Activated CD4-positive, alpha-beta T cell treated with anti-CD3 and anti-CD28 coated beads, Interleukin-2, amount 50 U/mL, for 48 hours (primary cell): ENCODE results near the gene MBD2.

Experiments used
- DNase-seq, 2 experiments: peaks; one replicate each; pipeline ENCODE4 v3.0.0-alpha.2; 2020

The MBD2 gene

GRCh38 chr18:54192900-54193299 is 31.6 kb downstream of the MBD2 start:
- no peak for DNase-seq

DNA sequence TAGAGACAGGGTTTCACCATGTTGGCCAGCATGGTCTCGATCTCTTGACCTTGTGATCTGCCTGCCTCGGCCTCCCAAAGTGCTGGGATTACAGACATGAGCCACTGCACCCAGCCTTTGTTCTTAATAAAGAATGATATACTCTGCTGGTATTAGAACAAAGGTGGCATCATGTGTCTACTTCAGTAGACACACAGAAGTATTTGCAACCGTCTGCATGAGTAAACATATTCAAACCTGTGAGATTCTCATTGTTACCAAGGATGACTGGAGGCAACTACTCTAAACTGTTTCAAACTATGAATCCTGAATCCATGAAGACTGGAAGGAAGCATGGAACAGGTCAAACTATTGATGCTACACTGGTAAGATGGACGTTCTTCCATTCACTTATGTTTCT is 32.1 kb downstream of the MBD2 start:
- no peak for DNase-seq

DNA sequence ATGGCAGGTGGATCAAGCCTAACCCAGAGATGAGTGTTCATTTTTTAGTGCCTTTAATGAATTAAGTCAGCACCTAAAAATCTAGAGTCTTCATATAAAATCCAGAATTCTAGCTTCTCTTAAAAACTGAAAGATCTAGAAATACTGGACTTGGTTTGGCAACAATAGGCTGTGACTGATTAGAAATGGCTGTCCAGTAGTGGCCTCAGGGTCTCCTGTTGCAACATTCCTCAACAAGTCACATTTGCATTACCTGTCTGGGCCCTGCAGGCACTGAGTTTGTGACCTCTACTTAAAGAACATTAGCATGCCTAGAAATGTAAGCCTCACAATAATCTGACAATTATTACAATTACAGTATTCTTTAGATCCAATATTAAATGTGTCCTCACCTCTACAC is 33.1 kb downstream of the MBD2 start:
- no peak for DNase-seq

DNA sequence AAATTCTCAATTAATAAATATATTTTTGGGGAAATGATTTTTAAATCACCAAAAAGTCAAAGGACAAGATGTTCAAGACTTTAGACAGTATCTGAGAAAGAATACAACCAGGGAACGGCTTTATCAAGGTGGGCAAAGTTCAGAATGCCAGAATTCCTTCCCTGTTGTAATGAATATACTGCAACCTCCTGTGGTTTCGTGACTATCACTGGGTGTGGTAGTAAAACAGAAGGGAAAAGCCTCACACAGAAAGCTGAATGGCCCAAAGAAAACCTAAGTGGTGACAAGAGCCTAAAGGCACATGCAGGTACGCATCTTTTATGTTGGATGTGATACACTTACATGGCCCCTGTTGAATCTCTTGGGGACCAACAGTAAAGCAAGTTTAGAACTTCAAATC is 37.1 kb downstream of the MBD2 start:
- DNase-seq: no peak

DNA sequence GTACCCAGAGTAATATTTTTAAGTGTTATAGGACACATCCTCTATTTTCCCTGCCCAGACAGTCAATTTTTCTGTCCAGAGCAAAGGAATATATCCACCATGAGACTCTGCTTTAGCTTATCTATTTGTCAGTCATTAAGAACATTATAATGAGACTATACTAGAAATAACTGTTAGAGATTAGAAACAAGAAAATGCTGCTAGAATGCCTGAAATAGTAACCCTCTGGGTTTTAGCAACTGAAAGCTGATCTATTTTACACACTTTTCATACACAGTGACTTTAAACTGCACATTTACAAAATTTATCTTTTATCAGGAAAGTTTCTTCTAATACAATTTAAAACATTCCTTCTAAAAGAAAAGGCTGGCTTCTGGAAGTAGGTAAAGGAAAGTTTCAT is 39.6 kb downstream of the MBD2 start:
- no peak for DNase-seq

DNA sequence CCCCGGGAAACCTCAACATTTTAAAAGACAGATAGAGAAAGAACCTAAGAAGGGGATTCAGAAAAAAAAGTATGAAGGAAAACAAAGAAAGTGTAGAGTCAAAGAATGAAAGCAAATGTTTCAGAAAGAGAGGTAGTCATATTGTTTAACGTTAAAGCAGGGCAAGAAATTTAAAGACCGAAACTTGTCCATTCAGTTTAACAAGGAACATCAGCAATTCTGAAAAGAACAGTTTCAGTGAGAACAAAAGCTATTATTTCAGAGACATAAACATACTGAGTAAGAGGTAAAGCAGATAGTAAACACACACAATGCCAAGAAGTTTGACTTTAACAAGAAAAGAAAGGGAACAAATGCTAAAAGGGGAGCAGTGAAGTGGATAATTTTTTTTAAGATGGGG is 41.1 kb downstream of the MBD2 start:
- no peak for DNase-seq

- DNase-seq: no peak
Observed at GRCh38 chr18:54181856-54182602, 42.4 kb downstream of the MBD2 start.

- peak in 1 of 2 experiments; percentile 28 for DNase-seq
Observed at GRCh38 chr18:54173980-54174630, 50.4 kb downstream of the MBD2 start.

DNA sequence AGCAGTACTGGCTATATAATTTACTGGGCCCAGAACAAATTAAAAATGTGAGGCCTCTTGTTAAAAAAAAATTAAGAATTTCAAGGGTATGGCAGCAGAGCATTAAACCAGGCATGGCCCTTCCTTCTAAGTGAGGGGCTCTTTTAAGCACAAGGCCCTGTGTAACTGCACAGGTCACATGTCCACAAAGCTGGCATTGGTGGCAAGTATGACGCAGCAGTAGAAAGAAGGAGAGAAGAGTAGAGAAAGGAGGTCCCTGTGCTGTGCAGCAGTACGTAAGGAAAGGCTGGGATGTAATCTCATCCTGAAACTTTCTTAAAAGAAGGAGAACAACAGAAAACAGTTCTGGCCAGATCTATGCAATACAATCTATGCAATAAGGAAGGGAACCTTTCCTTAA is 51.2 kb downstream of the MBD2 start:
- no peak for DNase-seq

DNA sequence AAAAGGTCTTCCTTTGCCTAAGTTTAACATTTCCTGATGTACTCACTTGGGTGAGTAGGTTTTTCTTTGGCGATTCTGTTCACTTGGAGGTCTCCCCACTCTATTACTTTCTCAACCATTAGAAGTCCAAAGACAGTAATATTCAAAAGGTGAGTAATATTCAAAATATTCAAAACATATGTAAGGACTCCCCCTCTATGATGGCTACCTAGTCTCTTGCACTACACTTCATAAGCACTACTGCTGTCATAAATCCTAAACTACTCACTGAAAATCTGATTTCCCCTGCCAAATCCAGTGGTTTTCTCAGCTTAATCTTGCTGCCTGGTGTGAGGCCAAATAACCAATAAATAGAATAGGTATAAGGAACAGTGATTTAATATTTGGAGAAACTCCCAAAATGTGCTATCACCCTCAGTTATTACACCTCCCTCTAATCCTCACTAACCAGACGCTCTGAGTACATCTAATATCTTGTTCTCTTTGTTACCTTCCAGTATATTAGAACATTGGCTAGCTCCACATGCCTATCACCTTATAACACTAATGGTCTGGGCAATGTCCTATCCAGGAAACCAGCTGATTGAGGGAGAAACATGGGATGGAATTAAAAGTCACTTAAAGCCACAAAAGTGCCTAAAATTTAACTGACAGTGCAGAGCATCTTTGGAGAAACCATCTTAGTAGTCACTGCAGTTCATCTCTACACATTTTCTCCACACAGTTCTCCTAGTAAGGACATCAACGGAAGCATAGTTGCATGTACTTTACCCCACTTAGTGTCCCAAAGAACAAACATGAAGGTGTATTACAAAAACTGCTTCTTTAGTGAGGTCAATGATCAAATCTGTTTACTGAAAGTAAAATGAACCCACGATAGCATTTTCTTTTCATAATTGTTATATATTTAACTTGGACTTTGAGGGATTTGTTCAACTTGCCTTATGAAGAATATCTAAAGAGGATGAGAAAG is 54.8 kb downstream of the MBD2 start:
- DNase-seq: no peak

GRCh38 chr18:54165450-54165849 is 59.0 kb downstream of the MBD2 start:
- DNase-seq: no peak

GRCh38 chr18:54163453-54163852 is 61.0 kb downstream of the MBD2 start:
- no peak for DNase-seq

DNA sequence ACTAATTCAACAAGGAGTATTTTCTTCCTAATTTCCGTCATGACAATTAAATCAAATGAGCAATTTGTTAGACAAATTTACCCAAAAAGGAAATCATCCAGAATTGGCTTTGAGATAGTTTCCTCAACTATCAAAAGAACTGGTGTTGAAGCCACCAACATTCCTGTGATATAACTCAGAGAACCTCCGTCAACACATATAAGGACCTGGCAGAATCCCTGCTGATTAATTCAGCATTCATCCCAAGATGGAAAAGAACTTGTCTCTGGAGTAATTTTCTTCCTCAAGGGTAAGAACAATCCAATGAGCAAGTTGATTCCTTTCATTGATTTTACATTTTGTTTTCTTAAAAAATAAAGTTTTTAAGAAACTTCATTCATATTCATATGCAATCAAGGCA is 62.0 kb downstream of the MBD2 start:
- no peak for DNase-seq

DNA sequence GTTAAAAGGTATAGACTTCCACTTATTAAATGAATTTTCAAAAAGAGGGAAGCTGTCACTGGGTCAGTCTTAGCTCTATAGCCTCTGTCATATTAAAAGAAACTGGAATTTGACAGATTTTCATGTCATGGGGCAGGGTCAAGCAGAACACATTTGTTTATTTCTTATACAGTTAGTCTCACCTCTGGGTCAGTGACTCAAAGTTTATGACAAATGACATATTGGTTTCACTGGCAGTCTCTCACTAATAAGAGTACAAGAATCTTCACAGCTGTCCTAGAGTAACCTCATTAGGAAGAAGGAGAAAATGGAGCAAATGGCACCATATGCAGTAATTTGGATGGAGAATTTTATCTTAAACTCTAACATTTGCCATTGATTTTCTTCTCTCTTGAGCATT is 63.2 kb downstream of the MBD2 start:
- no peak for DNase-seq

DNA sequence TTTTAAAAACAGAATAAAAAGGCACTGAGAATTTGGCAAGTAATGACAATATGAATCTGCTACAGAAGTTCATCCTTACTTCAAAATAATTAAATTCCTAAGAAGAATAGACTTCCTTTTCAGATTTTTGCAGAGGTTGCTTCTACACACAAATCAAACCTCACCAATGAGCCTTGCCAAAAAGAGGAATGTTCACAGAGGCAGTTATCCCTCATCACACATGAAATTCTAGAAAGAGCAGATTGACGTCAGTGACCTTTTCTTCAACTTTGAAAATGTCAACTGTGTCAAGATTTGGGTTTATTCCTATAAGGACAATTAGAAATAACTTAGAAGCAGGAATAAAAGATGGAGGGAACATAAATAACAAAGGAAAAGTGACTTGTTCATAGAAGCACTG is 64.6 kb downstream of the MBD2 start:
- DNase-seq: no peak

DNA sequence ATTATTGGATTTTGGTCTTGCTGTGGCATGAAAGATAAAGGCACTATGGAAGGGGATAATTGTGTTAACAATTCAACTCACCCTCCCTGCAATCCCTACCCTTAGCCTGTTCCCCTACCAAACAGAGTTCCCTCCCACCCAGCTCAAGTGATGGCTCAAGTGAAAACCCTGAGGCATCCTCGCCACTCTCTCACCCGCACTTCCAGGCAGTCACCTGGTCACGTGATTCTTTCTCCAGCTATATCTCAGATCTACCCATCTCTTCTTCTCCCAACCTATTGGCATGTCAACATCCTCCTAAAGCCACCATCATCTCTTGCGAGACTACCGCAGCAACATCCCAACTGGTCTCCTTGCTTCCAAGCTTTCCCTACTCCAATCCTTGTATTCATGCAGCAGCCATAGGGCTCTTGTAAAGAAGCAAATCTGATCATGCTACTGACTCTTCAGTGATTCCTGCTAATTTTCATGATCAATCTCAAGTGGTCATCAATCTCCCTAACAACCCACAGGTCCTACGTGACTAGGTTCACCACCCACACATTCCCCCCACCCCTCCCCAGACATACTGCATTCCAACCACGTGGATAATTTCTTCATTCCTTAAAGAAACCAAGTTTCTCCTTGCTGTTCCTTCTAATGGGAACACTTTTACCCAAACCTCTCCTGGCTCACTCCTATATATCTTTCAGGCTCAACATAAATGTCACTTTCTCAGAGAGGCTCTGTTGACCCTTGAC is 66.7 kb downstream of the MBD2 start:
- DNase-seq: no peak

DNA sequence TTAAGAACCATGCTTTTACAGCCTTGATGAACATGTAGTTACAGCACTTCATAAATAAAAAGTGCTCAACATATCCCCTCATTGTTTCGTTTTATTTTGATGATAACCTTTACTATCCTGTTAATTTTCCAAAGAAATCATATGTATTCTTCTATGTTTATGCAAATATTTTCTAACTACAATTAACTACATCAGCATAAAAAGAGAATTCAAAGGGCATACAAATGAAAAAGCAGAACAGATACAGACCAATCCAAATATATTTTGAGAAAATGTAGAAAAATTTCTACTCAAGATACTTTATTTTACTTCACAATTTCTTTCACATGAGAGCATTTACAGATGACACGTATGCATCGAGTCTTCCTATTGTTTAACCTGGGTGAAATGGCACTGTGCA is 69.1 kb downstream of the MBD2 start:
- no peak for DNase-seq

GRCh38 chr18:54154231-54154630 is 70.2 kb downstream of the MBD2 start:
- DNase-seq: no peak

- DNase-seq: no peak
Observed at GRCh38 chr18:54151376-54151775, 73.1 kb downstream of the MBD2 start.

- no peak for DNase-seq
Observed at GRCh38 chr18:54150226-54150625, 74.2 kb downstream of the MBD2 start.

- peak; percentile 71 to 73 for DNase-seq
Observed at GRCh38 chr18:54149078-54149697, 75.3 kb downstream of the MBD2 start.

DNA sequence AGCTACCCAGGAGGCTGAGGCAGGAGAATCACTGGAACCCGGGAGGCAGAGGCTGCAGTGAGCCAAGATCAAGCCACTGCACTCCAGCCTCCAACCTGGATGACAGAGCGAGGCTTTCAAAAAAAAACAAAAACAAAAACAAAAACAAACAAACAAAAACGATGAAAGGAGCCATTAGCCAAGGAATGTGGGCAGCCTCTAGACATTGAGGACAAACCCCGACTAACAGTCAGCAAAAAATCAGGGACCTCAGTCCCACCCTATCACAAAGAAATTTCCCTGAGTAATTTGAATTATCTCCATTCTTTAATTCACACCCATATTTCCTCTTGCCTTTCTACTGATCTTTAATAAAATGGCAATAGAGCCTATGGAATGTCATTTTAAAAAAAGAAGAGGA is 75.8 kb downstream of the MBD2 start:
- no peak for DNase-seq
